Upper lobe of right lung (tissue), 1 donor: ENCODE results near the gene RIMKLA. TPM values are rescaled to one million over a fixed set of nuclear protein-coding genes. Genes with fewer than 3 reads are reported as not detected.

Experiments
- ATAC-seq: fragments of 200-7000 bp; cut with Tn5 transposase; one replicate; pipeline ENCODE4 v1.9.1; 2020; ENCODE audit warnings: mild to moderate bottlenecking, moderate library complexity
- DNase-seq: peaks from one replicate; pipeline ENCODE4 v3.0.0-alpha.2; 2020
- H3K27ac ChIP-seq: fragments of 200-600 bp; one replicate; pipeline ENCODE4 v1.8.0; 2022
- H3K27me3 ChIP-seq: fragments of 200-600 bp; one replicate; pipeline ENCODE4 v1.8.0; 2022; ENCODE audit warnings: mild to moderate bottlenecking
- H3K36me3 ChIP-seq: fragments of 200-600 bp; one replicate; pipeline ENCODE4 v1.8.0; 2022
- H3K4me1 ChIP-seq: fragments of 200-600 bp; one replicate; pipeline ENCODE4 v1.8.0; 2022
- H3K4me3 ChIP-seq: fragments of 200-600 bp; one replicate; pipeline ENCODE4 v1.8.0; 2022; ENCODE audit warnings: mild to moderate bottlenecking
- H3K9me3 ChIP-seq: fragments of 200-600 bp; one replicate; pipeline ENCODE4 v1.8.0; 2022
- CTCF ChIP-seq: fragments of 200-600 bp; IDR thresholded peaks from one replicate; pipeline ENCODE4 v1.8.0; 2022; ENCODE audit warnings: antibody characterized with exemption
- intact Hi-C: fragments of 100-400 bp; cut with DNase I; formaldehyde crosslinking; loops from one replicate; pipeline ENCODE4 v1.11.0; 2022
- total RNA-seq: library from RNA; stranded (reverse); fragmentation: NEBNext Ultra II Directional; extraction: Animal tissue kit (Norgen Biotek cat#: 25700); gene quantifications from one replicate; pipeline ENCODE4 v1.2.1, GENCODE V29; 2021
- donor health status: DM: no; HTN: yes; CAD: no; lungs with severe emphysema.

RIMKLA gene
- total RNA-seq, 1 donor from 2014 or later = 10.4 TPM

- Histone ChIP-seq H3K27ac (no peak overlapping the region), H3K4me1 (no peaks in the 10 kb centered on the region), H3K27me3 (no peaks in the 10 kb centered on the region), H3K4me3 (no peak overlapping the region), H3K36me3 (no peaks in the 10 kb centered on the region), H3K9me3 (no peaks in the 10 kb centered on the region)
- DNase-seq = no peak
- no peak for TF ChIP-seq CTCF
- intact Hi-C loops = no loop called here
- no peak for ATAC-seq
Observed at GRCh38 chr1:42450061-42450460, 69.5 kb downstream of the RIMKLA start.

GRCh38 chr1:42453386-42453785, 72.8 kb downstream of the RIMKLA start:
- no peak for DNase-seq
- H3K27me3 ChIP-seq = no peaks in the 10 kb centered on the region
- TF ChIP-seq CTCF = no peak

GRCh38 chr1:42454403-42454802, 73.8 kb downstream of the RIMKLA start:
- Histone ChIP-seq H3K27ac (no peak overlapping the region), H3K4me3 (no peak overlapping the region), H3K36me3 (peaks cover 15% of the 10 kb centered on the region), H3K4me1 (peaks cover 8% of the 10 kb centered on the region), H3K9me3 (no peaks in the 10 kb centered on the region), H3K27me3 (no peaks in the 10 kb centered on the region)
- intact Hi-C loops = no loop called here
- TF ChIP-seq CTCF = no peak
- DNase-seq (no peak), ATAC-seq (no peak)

More at GRCh38 chr1:42453386-42453785, 72.8 kb downstream of the RIMKLA start:
- Histone ChIP-seq H3K4me1 (peaks cover 8% of the 10 kb centered on the region), H3K9me3 (no peaks in the 10 kb centered on the region), H3K36me3 (peaks cover 6% of the 10 kb centered on the region), H3K27ac (no peak overlapping the region), H3K4me3 (no peak overlapping the region)
- intact Hi-C loops = no loop called here
- ATAC-seq = no peak

- Histone ChIP-seq H3K9me3 (no peaks in the 10 kb centered on the region), H3K4me1 (peaks cover 8% of the 10 kb centered on the region), H3K4me3 (peak within 1 kb of the TSS; percentile 97), H3K36me3 (peaks cover 33% of the 10 kb centered on the region), H3K27me3 (no peaks in the 10 kb centered on the region), H3K27ac (peak within 1 kb of the TSS; percentile 98)
- no peak for TF ChIP-seq CTCF
- intact Hi-C loops = no loop called here
- ATAC-seq = peak; percentile 97
- DNase-seq = peak; percentile 95
Observed at GRCh38 chr1:42456010-42456753, 75.6 kb downstream of the RIMKLA start, which contains the start of the genes PPCS and ZMYND12. TSS of gene PPCS (plus strand) at chr1:42456543. CDS start at chr1:42456566, 23 bp downstream. TSS of gene ZMYND12 (minus strand) at chr1:42456022. CDS start at chr1:42455997, 25 bp downstream.

GRCh38 chr1:42456754-42457089, 76.1 kb downstream of the RIMKLA start:
- TF ChIP-seq CTCF = no peak
- intact Hi-C loops = no loop called here
- Histone ChIP-seq H3K4me3 (peak overlapping the region; percentile 97), H3K4me1 (peaks cover 8% of the 10 kb centered on the region), H3K9me3 (no peaks in the 10 kb centered on the region), H3K27me3 (no peaks in the 10 kb centered on the region), H3K27ac (peak overlapping the region; percentile 98), H3K36me3 (peaks cover 34% of the 10 kb centered on the region)
- no peak for DNase-seq
- ATAC-seq = peak; percentile 78
